ENCODE results near the gene KCTD5.

Gene KCTD5

DNA sequence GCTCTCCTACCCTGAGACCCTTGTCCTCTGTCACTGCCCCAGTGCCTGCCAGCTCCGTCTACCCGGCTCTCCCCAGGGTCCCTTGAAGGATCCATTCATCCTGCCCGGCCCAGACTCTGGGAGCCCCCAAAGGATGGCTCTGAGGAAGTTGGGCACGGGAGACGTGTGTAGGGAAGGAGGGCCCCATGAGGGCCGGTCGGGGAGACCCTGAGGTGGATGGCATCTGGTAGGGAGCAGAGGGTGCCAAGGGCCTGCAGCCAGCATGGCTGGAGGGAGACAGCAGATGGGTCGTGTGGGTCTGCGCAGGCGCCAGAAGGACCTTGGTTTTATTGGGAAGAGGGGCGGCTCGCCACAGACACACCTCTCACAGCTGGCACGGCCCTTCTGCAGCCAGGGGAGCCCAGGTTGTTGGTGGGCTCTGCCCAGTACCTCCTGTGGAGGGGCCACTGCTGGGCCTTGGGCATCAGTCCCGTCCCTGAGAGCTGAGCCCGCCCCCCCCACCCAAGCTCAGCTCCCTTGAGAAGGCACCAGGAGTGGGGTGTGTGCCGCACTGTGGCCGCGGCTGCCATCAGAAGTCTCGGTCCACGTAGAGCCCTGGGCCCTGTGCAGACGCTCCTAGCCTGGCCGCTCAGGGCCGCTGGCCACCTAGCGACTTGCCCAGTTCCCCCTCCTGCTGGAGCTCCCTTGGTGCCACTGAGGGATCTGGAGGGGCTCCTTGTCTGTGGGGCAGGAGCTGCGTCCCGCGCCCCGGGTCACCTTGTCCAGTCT, 16.0 kb downstream of the KCTD5 start:
- DNase-seq: no peak

DNA sequence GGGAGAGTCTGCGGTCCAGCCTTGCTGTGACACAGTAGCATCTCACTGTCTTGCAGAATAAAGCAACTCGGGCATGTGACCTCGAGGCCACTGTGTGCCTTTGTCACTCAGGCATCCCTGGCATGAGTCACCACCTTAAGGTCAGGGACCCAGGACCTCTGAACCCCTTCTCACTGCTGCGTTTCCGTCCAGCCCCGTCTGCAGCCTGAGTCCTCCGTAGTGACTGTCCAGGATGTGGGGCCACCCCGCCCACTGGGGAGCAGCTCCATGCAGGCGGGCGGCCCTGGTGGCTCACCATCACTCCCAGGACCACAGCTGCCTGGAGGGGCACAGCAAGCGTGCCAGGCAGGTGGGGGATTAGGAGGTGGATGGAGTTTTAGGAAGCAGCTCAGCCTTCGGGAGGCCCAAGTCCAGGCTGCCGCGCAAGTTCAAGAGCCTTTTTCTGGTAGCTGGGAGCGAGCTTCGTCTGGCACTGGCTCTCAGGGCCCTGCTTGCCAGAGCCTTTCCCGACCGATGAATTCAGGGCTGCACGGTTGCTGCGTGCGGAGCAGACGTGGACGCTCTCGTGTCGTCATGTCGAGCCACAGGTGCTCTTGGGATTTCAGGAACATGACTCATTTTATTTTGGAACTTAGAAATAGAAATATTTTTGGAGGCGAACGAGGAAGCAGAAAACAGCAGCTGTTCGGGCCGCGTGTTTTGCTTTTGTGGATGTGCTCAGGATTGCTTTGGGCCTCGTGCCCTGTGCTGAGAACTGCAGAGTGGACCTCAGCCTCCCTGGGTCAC, 16.8 kb downstream of the KCTD5 start:
- no peak for DNase-seq

DNA sequence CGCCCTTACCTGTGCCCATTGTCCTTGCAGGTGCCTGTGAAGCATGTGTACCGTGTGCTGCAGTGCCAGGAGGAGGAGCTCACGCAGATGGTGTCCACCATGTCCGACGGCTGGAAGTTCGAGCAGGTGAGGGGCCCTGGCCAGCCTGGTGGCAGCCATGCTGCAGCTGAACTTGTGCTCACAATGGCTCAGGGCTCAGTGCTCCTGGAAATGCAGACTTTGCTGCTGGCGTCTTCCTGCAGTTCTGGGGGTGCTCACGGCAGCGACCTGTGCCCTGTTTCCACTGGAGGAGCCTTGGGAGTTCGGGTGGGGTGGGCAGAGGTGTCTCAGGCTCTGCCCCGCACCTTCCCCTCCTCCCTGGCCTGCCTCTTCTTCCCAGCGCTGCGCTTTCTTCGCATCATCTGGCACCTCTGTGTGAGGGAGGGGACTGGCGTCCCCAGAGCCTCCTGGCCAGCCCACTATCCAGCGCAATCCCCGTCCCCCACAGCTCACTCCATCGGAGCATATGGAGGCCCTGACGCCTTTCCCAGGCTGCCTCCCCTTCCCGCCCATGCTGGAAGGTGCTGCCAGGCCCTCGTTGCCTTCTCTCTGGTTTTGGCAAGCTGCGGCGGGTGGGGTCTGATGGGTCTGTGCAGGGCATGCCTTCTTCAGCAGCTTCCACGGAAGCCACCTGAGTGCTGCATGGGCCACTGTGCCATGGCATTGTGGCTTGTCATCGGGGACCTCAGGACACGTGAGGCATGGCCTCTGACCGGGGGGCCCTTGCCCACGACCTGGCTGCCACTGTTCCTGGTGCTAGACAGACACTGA, 17.7 kb downstream of the KCTD5 start:
- DNase-seq: no peak

DNA sequence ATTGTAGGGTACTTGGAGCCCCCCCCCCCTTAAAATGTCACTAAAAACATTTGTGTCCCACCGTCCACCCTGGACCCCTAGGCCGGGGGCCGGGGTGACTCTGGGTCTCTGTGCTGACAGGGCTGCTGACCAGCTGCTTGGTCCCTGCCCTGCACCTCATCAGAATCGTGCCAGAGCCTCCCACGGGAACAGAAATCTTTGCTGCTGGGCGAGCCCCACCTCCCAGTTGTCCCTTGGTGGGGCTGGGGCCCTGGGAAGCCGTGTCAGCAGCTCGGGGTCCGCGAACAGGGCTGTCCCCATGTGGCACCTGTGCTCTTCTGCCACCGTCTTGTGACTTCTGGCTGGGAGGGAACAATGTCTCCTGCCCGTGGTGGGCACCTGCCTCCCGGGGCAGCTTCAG, 18.5 kb downstream of the KCTD5 start:
- DNase-seq: no peak

DNA sequence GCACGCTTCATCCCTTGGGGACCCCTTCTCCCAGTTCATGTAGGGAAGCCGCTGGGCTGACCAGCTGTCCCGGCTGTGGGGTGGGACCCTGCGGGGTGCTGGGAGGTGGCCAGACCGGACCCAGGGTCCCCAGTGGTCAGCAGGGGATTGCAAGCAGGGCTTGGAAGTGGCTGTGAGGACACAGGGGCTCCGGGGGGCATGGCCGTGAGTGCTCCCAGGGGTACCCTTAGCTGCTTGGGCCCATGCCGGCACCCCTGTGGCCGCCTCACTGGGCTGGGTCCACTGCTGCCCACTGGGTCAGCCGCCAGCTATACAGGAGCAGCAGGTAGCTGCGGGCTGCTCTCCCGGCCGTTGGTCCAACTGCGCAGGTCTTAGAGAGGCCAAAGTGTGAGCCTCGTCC, 18.9 kb downstream of the KCTD5 start:
- no peak for DNase-seq

DNA sequence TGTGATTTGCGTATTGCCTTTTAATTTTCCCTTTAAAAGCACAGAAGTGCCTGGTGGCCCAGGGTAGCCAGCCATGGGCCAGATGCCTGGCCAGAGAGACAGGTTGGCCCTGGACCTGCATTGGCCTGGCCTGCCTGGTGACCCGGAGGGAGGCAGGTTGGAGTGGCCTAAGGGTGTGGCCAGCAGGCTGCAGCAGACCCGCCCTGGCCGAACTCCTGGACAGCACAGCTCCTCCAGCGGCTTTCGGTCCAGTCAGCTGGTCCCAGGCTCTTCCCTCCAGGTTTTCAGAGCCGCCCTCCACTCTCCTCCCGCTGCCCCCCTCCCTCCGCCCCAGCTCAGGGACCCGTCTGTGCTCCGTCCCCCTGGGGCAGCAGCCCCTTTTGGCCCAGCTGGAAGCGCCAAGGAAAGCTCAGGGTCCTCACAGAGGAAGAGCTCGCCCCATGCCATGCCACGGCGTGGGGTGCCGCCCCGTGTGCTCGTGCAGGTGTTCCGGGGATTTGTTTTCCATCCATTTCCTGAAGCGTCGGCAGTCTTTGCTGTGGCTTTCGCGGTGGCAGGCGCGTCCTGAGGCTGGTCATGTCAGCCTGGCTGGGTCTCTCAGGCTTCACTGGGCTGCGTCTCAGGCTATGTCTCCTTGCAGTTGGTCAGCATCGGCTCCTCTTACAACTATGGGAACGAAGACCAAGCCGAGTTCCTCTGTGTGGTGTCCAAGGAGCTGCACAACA, 19.6 kb downstream of the KCTD5 start:
- DNase-seq: no peak

GRCh38 chr16:2702438-2702825, 20.1 kb downstream of the KCTD5 start:
- DNase-seq: no peak

GRCh38 chr16:2702871-2703745, 20.8 kb downstream of the KCTD5 start:
- DNase-seq: no peak

DNA sequence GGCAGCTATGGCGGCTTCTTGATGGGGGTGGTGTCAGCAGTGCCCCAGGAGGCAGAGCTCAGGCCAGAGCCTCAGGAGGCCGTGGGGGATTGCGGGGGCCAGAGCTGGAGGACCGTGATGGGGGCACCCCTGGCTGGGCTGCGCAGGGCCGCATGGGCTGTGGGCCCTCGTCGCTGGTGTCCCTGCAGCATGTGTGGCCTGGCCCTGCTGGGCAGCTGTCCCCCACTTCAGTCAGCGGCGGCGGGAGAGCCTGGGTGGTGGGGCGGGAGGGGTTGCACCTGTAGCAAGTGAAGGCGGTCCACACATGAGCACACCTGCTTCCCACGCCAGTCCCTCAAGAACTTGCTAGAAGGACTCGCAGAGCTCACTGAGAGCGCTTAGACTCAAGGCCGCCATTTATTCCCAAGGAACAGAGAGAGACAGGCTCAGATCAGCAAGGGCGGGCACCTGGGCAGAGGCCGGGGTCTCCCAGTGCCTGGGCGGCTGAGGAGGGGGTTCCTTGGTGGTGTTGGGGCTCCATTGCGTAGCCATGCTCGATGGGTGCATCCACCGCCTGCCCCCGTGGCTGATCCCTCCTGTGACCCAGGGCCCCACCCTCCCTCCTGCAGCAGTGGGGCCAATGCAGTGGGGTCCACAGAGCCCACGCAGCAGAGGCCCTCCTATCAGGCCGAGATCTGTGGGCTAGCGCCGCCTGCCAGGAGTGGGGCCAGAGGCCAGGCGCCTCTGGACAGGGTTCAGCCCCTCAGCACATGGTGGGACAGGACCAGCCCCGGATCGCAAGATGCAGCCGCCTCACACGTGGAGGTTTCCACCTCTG, 22.1 kb downstream of the KCTD5 start:
- no peak for DNase-seq

DNA sequence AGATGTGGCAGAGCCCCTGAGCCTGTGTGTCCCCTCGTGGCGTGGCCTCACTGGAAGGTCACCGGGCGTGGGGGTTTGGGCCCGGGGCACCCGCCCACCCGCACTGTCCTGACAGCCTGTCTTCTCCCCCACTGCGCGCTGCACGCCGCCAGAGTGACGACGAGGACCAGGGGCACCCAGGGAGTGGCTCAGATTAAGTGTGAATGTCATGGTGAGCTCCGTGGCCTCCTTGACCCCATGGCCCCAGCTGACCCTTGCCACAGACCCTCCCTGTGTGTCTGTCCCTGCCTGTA, 22.6 kb downstream of the KCTD5 start:
- no peak for DNase-seq

DNA sequence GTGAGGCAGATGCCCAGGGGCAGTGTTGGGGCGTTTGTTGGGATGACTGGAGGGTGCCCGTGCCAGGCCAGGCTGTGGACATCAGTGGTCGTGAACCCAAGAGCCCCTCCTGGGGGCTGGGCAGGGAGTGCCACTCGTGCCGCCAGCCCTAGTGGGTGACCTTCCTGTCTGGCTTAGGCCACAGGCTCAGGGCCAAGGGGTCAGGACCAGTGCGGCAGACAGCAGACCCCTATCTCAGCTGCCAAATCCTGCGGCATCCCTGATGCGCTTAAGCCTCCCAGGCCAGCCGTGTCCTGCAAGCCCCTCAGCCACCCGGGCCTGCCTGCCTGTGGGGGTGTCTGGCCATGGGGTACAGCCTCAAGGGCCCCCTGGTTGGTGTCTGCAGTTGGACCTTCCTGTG, 23.0 kb downstream of the KCTD5 start:
- no peak for DNase-seq

DNA sequence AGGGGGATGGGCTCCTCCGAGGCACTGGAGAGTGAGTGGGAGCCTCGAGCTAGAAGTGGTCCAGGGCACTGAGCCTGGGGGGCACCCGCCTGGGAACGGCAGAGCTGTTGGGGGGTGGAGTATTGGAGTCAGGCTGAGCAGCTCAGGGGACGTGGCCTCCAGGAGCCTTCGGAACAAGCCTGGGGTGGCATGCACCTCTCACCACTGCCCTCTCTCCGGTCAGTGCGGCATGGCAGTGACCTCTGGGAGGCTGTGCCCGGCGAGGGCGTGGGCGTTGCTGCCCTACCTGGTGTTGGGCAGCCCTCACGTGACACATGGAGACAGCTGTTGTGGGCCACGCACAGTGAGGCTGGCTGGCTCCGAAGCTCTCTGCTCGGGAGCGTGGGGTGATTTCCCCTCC, 23.8 kb downstream of the KCTD5 start:
- DNase-seq: no peak

DNA sequence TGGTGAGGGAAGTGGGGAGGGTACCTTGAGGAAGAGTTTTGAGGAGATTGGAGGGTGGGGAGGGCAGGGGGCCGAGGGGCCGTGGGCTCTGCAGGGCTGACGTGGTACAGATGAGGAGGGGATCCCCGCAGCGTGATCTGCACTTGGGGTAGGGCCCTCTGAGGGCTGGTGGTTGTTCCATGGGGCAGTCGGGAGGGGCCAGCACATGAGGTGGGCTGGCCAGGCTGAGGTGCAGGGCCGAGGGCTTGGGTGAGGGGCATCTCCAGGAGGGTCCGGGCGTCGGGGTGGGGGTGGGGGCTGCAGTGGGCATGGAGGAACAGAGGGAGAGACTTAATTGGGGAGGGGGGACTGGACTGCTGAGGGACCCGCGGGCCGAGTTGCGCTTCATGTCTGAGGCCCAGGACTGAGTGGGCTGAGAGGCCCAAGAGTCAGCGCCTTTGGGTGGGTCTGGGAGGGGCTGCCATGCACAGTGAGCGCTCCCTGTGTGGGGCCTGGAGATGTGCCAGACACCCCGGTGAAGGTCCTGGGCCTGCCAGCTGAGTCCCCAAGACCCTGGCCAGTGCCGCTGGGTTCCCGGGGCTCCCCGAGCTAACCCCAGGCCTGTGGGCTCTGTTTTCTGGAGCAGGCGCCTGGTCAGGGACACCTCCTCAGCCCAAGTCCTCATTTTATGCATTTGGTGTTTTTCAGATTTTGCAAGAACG, 24.4 kb downstream of the KCTD5 start:
- DNase-seq: no peak

DNA sequence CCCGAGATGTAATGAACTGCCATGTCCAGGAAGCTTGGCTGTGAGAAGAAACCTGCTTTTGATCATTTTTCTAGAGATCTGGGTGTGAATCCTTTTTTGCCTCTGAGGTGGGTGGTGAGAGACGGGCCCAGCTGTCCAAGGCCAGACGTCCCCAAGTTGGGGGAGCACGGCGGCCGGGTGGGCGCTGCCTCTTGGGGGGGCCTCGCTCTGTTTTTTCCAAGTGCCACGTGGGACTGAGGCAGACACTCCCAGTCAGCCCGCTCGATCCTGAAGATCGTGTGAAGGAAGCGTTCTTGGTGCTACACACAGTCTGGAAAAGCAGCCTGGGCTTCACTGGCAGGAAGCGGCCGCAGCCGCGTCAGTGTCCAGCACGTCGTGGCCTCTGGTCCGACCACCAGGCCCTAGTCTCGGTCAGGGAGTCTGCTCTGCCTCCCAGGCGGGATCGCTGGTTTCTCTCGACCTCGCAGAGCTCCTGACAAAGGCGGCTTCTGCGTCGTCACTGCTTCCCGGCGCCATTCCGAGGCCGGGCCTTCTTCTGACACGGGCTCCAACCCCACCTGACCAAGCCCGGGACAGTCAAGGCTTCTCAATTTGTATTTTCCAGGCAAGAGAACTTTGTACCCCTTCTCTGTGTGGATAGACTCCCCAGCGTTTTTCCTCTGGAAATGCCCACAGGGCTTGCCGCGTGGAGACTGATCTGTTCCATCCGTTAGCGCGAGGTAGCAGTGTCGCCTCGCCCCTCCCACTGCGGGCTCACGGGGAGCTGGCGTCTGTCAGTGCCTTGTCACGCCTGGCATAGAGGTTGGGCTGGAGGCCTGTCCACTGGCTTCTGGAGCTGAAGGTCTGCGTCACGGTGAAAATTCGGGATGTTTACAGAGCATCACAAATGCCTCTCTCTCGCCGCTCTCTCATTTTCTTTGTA, 25.3 kb downstream of the KCTD5 start:
- DNase-seq: no peak

- no peak for DNase-seq
Measured at GRCh38 chr16:2708290-2708639, 25.9 kb downstream of the KCTD5 start.

DNA sequence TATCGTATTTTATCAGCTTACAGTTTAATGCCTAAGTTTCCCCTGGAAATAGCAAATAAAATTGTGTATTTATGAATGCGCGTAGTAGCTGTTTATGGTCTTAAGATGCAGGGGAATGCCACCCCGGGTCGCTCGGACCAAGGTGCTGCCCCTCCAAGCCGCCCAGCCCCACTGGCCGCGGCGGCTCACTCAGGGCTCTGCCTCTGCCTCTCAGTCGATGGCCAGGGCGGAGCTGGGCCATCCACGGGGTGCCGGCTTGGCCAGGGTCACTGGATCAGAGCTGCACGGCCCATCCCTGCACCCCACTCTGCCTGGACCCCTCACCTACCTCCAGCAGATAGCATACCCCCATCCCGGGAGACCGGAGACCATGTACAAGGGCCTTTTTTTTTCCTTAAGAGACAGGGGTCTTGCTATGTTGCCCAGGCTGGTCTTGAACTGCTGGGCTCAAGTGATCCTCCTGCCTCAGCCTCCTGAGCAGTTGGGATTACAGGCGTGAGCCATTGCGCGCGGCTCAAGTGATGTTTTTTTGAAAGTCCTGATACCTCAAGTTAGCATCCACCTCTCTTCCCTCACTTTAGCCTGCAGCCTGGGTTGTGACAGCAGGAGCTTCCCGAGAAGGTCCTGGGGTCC, 26.7 kb downstream of the KCTD5 start:
- DNase-seq: no peak

GRCh38 chr16:2709588-2709984, 27.3 kb downstream of the KCTD5 start:
- DNase-seq: no peak

- DNase-seq: no peak
Measured at GRCh38 chr16:2710021-2710710, 27.8 kb downstream of the KCTD5 start.
